Keratinocyte (primary cell): ENCODE results near the gene CDK14. TPM values are rescaled to one million over a fixed set of nuclear protein-coding genes. Genes with fewer than 3 reads are reported as not detected.

ENCODE experiments used
- DNase-seq: peaks from one replicate; pipeline ENCODE4 v3.0.0-alpha.2; 2011; ENCODE audit warnings: low read depth, missing footprints, low spot score
- FAIRE-seq: peaks from 2 replicates; lab custom pipeline; 2011; peaks lifted over from hg19 to GRCh38; lab: Jason Lieb, UNC
- H2AFZ ChIP-seq: 2 replicates; pipeline ENCODE4 v1.6.0; 2012; ENCODE audit warnings: low read length, control low read depth, inconsistent platforms; ENCODE audit not compliant: control insufficient read depth
- H3K27ac ChIP-seq: 2 replicates; pipeline ENCODE4 v1.5.1; 2011; ENCODE audit warnings: low read length; ENCODE audit not compliant: control insufficient read depth, insufficient read depth
- H3K27me3 ChIP-seq: 3 replicates; pipeline ENCODE4 v1.6.0; 2011; ENCODE audit warnings: low read length; ENCODE audit not compliant: control insufficient read depth, insufficient read depth; ENCODE audit errors: extremely low read depth
- H3K36me3 ChIP-seq, 2 experiments: 2 replicates in 1 of 2; 3 replicates in 1 of 2; pipeline ENCODE4 v1.5.1; 2011; ENCODE audit warnings: low read length in 2 of 2, mild to moderate bottlenecking in 1 of 2; ENCODE audit not compliant: control insufficient read depth in 2 of 2, insufficient read depth in 2 of 2; ENCODE audit errors: extremely low read depth in 1 of 2
- H3K4me1 ChIP-seq: 3 replicates; pipeline ENCODE4 v1.5.1; 2011; ENCODE audit warnings: low read length; ENCODE audit not compliant: control insufficient read depth, insufficient read depth; ENCODE audit errors: extremely low read depth
- H3K4me2 ChIP-seq: 3 replicates; pipeline ENCODE4 v1.6.0; 2011; ENCODE audit warnings: low read depth, low read length; ENCODE audit not compliant: control insufficient read depth, insufficient read depth; ENCODE audit errors: extremely low read depth
- H3K4me3 ChIP-seq, 3 experiments: fragments of 200-600 bp in 1 of 3; sonication (generic) in 1 of 3; 2 replicates in 2 of 3; 3 replicates in 1 of 3; pipeline ENCODE4 v1.5.1; 2011 to 2016; ENCODE audit warnings: low read length in 3 of 3, mild to moderate bottlenecking in 3 of 3, control low read depth in 2 of 3, inconsistent platforms in 1 of 3, low read depth in 1 of 3, mixed read lengths in 1 of 3, mixed run types in 1 of 3, moderate library complexity in 1 of 3; ENCODE audit not compliant: control insufficient read depth in 2 of 3, insufficient read depth in 2 of 3; ENCODE audit errors: extremely low read depth in 1 of 3
- H3K79me2 ChIP-seq: 2 replicates; pipeline ENCODE4 v1.6.0; 2012; ENCODE audit warnings: low read length; ENCODE audit not compliant: control insufficient read depth, insufficient read depth
- H3K9ac ChIP-seq: 3 replicates; pipeline ENCODE4 v1.6.0; 2011; ENCODE audit warnings: low read length; ENCODE audit not compliant: control insufficient read depth, insufficient read depth; ENCODE audit errors: extremely low read depth
- H3K9me1 ChIP-seq: 3 replicates; pipeline ENCODE4 v1.6.0; 2011; ENCODE audit warnings: low read length; ENCODE audit not compliant: control insufficient read depth, insufficient read depth; ENCODE audit errors: extremely low read depth
- H3K9me3 ChIP-seq: 2 replicates; pipeline ENCODE4 v1.5.1; 2012; ENCODE audit warnings: low read depth, low read length; ENCODE audit not compliant: control insufficient read depth
- H4K20me1 ChIP-seq: 3 replicates; pipeline ENCODE4 v1.6.0; 2011; ENCODE audit warnings: low read length; ENCODE audit not compliant: control insufficient read depth, insufficient read depth; ENCODE audit errors: extremely low read depth
- EZH2 ChIP-seq: IDR thresholded peaks from one replicate; pipeline ENCODE4 v1.6.1; 2012; ENCODE audit warnings: inconsistent platforms, mild to moderate bottlenecking, low read length, moderate library complexity
- dilution Hi-C: fragments of 300-500 bp; cut with MboI; formaldehyde crosslinking; loops from one replicate; pipeline ENCODE4 v1.7.0; 2020; ENCODE audit warnings: low sequenced_read_pairs; ENCODE audit not compliant: extremely low pct_ligation_motif_present
- polyA plus RNA-seq, 5 experiments: library from polyadenylated mRNA; depleted of rRNA in 3 of 5; stranded (reverse) in 3 of 5; stranded (forward) in 1 of 5; unstranded in 1 of 5; fragments of >200 nt; gene quantifications; 1 replicate in 1 of 5; 2 replicates in 3 of 5; 3 replicates in 1 of 5; pipeline versions ENCODE4 v1.2.1 to v1.2.3, GENCODE V29; 2011 to 2012; ENCODE audit warnings: missing spikeins in 2 of 5, low read depth in 1 of 5, low replicate concordance in 1 of 5
- TF ChIP-seq, protein P1 (sequence below), 3 experiments: IDR thresholded peaks in 1 of 3; conservative IDR thresholded peaks in 1 of 3; optimal IDR thresholded peaks in 1 of 3; 2 replicates in 2 of 3; 3 replicates in 1 of 3; pipeline versions ENCODE3 to v1.5.1; 2011; ENCODE audit warnings: low read length in 3 of 3, mild to moderate bottlenecking in 3 of 3, moderate library complexity in 2 of 3, control low read depth in 1 of 3, inconsistent platforms in 1 of 3; ENCODE audit not compliant: insufficient read depth in 2 of 3; ENCODE audit errors: extremely low read depth in 1 of 3

Gene CDK14
- polyA plus RNA-seq, 1 donor (not counting 4 experiments of a cell fraction or from before 2014, with no cell fraction given) = 4.0 TPM

DNA sequence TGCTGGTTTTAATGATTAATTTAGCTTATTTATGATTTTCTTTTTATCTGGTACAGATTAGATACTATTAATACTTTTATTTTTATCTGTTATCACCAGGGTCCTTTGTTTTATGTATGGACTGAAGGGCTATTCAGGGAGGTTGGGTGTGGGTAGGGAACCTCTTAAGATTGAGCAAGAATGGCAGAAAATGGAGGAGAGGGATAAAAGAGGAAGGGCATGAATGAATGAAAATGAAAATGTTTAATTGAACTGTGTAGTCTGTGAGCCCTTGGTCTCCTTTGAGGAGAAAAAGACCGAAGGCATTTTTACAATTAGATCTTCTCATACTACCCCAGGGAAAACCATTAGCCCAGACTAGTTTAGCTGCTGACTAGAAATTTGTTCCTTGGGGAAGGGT is 93.1 kb downstream of the CDK14 start:
- Histone ChIP-seq H2AFZ (no peak overlapping the region), H3K9ac (no peak overlapping the region), H4K20me1 (no peaks in the 10 kb centered on the region), H3K27ac (no peak overlapping the region), H3K9me3 (no peaks in the 10 kb centered on the region), H3K36me3 (no peaks in the 10 kb centered on the region), H3K4me2 (no peak overlapping the region), H3K27me3 (no peaks in the 10 kb centered on the region), H3K9me1 (no peaks in the 10 kb centered on the region), H3K4me1 (no peaks in the 10 kb centered on the region), H3K79me2 (no peaks in the 10 kb centered on the region), H3K4me3 (no peak overlapping the region)
- DNase-seq (no peak), FAIRE-seq (no peak)
- dilution Hi-C loops = no loop called here
- TF ChIP-seq, protein P1, sequence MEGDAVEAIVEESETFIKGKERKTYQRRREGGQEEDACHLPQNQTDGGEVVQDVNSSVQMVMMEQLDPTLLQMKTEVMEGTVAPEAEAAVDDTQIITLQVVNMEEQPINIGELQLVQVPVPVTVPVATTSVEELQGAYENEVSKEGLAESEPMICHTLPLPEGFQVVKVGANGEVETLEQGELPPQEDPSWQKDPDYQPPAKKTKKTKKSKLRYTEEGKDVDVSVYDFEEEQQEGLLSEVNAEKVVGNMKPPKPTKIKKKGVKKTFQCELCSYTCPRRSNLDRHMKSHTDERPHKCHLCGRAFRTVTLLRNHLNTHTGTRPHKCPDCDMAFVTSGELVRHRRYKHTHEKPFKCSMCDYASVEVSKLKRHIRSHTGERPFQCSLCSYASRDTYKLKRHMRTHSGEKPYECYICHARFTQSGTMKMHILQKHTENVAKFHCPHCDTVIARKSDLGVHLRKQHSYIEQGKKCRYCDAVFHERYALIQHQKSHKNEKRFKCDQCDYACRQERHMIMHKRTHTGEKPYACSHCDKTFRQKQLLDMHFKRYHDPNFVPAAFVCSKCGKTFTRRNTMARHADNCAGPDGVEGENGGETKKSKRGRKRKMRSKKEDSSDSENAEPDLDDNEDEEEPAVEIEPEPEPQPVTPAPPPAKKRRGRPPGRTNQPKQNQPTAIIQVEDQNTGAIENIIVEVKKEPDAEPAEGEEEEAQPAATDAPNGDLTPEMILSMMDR (optimal IDR thresholded peaks at IDR 0.05 in 1 of 3, IDR thresholded peaks at IDR 0.05 in 1 of 3, conservative IDR thresholded peaks at IDR 0.05 in 1 of 3; ENCODE audit: extremely low read depth in 1 of 3, insufficient read depth in 2 of 3, low read length in 3 of 3) = no peak

DNA sequence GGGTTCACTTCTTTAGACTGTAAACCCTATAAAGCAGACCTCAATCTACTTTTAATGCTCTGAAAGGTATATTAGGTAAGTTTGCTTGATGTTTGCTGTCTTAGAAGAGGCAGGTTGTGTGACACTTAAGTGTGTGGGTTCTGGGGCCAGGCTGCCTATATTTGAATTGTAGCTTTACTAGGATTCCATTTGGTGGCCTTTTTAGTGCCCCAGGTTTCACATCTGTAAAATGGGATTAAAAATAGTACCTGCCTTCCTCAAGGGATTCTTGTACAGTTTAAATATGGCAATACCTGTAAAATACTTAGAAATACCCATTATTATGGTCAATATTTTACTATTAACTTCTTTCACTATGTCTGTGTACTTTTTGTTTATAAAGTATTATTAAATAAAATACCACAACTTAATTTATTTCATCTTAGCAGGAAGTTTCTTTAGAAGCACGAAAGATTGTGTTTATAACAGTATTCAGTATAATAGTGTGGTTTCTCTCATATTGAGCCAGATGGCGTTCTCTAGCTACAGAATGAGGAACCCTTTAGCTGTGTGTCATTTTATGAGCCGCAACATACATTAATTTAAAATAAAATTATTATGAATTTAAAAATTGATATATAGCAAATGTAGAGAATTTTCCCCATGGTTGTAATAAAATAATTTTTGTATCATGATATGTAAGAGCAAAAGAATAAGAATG is 94.2 kb downstream of the CDK14 start:
- H3K4me2 ChIP-seq = no peak overlapping the region
- H3K4me3 ChIP-seq = no peak overlapping the region
- H3K27me3 ChIP-seq = no peaks in the 10 kb centered on the region
- H3K9me1 ChIP-seq = no peaks in the 10 kb centered on the region
- H4K20me1 ChIP-seq = no peaks in the 10 kb centered on the region
- H3K9me3 ChIP-seq = no peaks in the 10 kb centered on the region
- FAIRE-seq = no peak
- TF ChIP-seq EZH2 = no peak
- TF ChIP-seq, protein P1 (optimal IDR thresholded peaks at IDR 0.05 in 1 of 3, IDR thresholded peaks at IDR 0.05 in 1 of 3, conservative IDR thresholded peaks at IDR 0.05 in 1 of 3; ENCODE audit: extremely low read depth in 1 of 3, insufficient read depth in 2 of 3, low read length in 3 of 3) = no peak
- dilution Hi-C loops = no loop called here
- H3K27ac ChIP-seq = no peak overlapping the region
- H3K79me2 ChIP-seq = no peaks in the 10 kb centered on the region
- H3K4me1 ChIP-seq = no peaks in the 10 kb centered on the region
- no peaks in the 10 kb centered on the region for H3K36me3 ChIP-seq
- no peak for DNase-seq
- no peak overlapping the region for H3K9ac ChIP-seq
- H2AFZ ChIP-seq = no peak overlapping the region
